Fibroblast of the aortic adventitia (primary cell): ENCODE data around the gene HSPA12A. TPM values are rescaled to one million over a fixed set of nuclear protein-coding genes. Genes with fewer than 3 reads are reported as not detected.

Experiments
- DNase-seq: peaks from one replicate; pipeline ENCODE4 v3.0.0-alpha.2; 2010; ENCODE audit warnings: low read depth
- H3K4me3 ChIP-seq: 2 replicates; pipeline ENCODE4 v1.5.1; 2011; ENCODE audit warnings: low read depth, mild to moderate bottlenecking, control low read depth, low read length, moderate library complexity
- CTCF ChIP-seq: IDR thresholded peaks from 2 replicates; pipeline ENCODE4 v1.5.1; 2011; ENCODE audit warnings: mild to moderate bottlenecking, low read length, control low read depth, inconsistent platforms; ENCODE audit not compliant: insufficient read depth
- total RNA-seq: library from RNA; depleted of rRNA; stranded (reverse); fragments of >200 nt; gene quantifications from 2 replicates; pipeline ENCODE4 v1.2.3, GENCODE V29; 2012; ENCODE audit warnings: low replicate concordance

The HSPA12A gene
- total RNA-seq, 1 donor = 10.3 TPM

- no peak for DNase-seq
- TF ChIP-seq CTCF = no peak
- H3K4me3 ChIP-seq = no peak overlapping the region
Measured at GRCh38 chr10:116702165-116702564, 40.2 kb downstream of the HSPA12A start.

- no peak overlapping the region for H3K4me3 ChIP-seq
- no peak for TF ChIP-seq CTCF
- DNase-seq = no peak
Measured at GRCh38 chr10:116699471-116700150, 42.8 kb downstream of the HSPA12A start.

- H3K4me3 ChIP-seq = no peak overlapping the region
- no peak for TF ChIP-seq CTCF
- no peak for DNase-seq
Measured at GRCh38 chr10:116699049-116699448, 43.3 kb downstream of the HSPA12A start.

- no peak overlapping the region for H3K4me3 ChIP-seq
- no peak for TF ChIP-seq CTCF
- DNase-seq = no peak
Measured at GRCh38 chr10:116698364-116698763, 44.0 kb downstream of the HSPA12A start.

GRCh38 chr10:116697816-116698215 is 44.5 kb downstream of the HSPA12A start:
- H3K4me3 ChIP-seq = no peak overlapping the region
- no peak for DNase-seq
- no peak for TF ChIP-seq CTCF

- TF ChIP-seq CTCF = no peak
- DNase-seq = no peak
- no peak overlapping the region for H3K4me3 ChIP-seq
Measured at GRCh38 chr10:116696919-116697318, 45.4 kb downstream of the HSPA12A start.

GRCh38 chr10:116694927-116695268 is 47.5 kb downstream of the HSPA12A start:
- TF ChIP-seq CTCF = no peak
- no peak overlapping the region for H3K4me3 ChIP-seq
- DNase-seq = no peak
